ENCODE measurements around the gene CAMTA1.
"Not testable (repeated sequence)": the region's sequence is repeated elsewhere in the genome, so short reads cannot be mapped to it uniquely, and the experiment has no call there.

Gene CAMTA1

DNA sequence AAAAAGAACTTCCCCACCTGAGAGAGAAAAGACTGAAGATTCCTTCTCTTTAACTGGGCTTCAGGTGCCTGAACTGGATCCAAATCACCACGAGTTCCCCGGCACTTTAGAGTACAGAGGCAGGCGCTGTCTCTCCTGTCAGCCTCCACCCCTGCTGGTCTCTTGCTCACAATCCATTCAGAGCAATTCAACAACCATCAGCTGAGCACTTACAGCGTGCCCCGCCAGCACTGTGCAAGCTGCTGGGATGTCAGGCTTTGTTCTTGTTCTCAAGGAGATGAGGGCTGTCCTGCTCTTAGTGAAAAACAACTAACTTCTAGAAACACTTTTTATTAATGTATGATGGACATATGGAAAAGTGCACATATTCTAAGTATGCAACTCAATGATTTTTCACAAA, 917.1 kb downstream of the CAMTA1 start:
- no peak for DNase-seq (ENCODE audit: low spot score)

DNA sequence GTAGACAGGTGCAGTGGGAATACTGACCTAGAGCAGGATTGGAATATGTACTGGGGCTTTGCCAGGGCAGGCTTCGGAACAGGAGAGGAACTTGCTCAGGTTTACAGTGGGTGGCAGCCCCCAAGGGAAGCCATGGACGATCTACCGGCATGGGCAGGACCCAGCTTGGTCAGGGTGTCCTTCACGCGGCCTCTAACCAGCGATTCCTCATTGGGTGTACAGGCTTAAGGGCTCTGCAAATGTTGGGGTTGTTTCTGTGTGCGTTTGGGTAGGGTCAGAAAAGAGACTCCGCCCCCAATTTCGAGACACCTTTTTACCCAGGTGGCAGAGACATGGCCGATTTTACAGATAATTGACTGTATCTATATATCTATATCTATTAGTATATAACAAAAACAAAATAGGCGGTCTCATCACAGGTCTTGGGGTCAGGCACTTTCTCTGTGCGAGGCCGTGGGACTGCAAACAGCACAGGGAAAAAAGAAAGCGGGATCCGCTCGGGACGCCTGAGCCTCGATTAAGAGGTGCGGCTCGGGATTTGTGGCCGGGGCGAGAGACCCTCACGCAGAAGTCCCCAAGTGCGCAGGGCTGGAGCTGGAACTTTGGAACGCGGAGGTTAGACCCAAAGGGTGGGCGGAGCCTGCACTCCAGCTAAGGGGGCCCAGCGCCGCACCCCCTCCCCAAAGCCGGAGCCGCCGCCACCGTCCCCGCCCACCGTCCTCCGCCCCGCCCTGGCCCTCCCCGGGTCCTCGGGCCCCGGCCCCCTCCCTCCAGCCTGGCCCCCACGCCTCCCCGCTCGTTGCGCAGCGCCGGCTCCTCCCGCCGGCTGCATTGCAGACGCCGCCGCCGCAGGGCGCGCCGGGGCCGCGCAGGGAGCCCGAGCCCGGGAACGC, 918.3 kb downstream of the CAMTA1 start:
- DNase-seq (ENCODE audit: low spot score): no peak

DNA sequence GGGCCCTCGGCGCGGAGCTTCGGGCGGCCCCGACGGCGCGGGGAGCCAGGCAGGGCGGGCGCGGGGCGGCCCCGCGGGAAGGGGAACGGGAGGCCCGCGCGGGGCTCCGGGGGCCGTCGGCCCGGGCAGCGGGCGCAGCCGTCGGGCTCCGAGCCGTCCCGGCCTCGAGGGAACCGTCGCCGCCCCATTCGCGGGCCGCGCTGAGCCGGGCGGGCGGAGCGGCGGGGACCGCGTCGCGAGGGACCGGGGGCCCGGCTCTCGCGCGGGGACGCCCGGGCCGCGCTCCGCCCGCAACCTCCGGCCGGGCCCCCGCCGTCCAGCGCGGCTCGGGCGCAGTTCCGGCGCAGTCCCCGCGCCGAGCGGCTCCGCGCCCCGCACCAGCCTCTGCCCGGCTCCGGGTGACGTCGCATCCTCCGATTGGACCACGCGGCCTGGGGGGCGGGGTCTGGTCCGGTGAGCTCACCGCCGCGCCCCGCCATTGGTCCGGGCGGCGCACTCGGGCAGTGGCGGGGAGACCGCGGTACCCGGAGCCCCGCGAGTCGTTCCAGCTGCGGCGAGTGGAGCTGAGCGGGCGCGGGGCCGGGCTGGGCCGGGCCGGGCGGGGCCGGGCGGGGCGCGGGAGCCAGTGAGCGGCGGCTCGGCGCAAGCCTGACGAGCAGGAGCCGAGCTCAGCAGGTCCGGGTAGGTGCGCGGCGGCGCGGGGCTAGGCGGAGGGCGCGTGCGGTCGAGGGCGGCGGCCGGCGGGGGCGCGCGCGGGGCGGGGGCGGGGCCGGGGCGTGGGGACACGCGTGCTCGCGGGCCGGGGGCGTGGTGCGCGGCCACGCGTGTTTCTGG, 919.2 kb downstream of the CAMTA1 start:
- DNase-seq (ENCODE audit: low spot score): peak; percentile 88

DNA sequence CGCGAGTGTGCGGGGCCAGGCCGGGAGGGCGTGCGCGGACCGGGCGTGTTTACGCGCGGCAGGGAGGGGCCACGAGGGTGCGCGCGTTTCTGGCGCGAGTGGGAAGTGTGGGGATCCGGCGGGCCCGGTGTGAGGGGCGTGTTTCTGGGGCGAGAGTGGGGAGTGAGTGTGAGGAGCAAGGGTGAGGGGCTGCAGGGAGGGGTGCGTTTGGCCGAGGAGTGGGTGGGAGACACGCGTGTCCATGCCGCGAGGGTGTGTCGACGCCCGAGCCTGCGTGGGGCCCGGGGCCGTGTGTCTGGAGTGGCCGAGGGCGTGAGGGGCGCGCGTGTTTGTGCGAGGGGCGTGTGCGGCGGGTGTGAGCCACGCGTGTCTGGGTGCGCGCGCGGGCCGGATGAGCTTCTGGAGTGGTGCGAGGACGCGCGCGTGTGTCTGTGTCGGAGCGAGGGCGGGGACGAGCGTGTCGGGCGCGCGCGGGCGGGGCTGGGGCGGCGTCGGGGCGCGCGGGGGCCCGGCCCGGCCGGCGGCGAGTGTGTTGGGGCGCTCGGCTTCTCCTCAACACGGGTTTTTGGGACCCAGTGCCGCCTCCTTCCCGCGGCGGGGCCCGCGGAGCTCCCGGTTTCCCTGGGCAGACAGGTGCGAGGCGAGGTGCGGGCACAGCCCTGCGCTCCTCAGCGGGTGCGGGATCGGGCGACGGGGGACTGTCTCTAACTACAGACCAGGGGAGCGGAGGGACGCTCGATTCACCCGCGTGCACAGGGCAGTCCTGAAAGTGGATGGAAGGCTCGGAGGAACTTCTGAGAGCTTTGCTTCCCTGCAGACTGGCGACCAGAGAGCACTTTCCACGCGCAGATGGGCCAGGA, 920.0 kb downstream of the CAMTA1 start:
- peak; percentile 48 for DNase-seq (ENCODE audit: low spot score)

DNA sequence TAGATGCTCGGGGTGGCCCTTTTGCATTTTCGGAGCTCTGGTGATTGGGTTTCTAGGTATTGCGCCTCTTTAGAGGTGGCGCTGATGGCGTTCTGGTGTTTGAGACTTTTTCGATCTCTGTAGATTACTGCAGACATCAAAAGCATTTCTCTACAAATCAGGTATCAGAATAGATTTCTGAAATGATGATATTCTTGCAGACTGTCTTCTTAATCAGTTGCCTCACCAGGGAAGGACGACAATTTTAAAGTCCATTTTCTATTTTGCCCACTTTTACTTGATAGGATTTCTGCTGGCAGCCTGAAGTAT, 920.6 kb downstream of the CAMTA1 start:
- no peak for DNase-seq (ENCODE audit: low spot score)

DNA sequence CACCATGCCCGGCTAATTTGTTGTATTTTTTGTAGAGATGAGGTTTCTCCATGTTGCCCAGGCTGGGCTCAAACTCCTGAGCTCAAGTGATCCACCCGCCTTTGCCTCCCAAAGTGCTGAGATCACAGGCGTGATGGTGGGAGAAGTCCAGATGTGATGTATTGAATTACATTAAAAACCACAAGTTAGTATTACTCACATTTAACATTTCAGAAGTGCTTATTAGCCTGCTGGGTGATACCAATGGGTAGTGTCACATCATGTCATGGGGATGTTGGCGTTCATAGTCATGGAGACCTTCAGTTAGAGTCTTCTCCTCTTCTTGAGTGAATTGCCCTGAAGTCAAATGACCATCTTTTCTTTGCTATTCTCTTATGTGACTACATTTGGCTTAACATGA, 922.3 kb downstream of the CAMTA1 start:
- DNase-seq (ENCODE audit: low spot score): no peak

DNA sequence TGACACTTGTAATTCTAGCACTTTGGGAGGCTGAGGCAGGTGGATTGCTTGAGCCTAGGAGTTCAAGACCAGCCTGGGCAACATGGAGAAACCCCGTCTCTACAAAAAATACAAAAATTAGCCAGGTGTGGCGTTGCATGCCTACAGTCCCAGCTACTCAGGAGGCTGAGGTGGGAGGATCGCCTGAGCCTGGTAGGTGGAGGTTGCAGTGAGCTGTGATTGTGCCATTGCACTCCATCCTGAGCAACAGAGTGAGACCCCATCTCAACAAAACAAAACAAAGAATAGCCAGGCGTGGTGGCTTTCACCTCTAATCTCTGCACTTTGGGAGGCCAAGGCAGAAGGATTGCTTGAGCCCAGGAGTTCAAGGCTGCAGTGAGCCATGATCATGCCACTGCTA, 922.8 kb downstream of the CAMTA1 start:
- not testable (repeated sequence) for DNase-seq (ENCODE audit: low spot score)

DNA sequence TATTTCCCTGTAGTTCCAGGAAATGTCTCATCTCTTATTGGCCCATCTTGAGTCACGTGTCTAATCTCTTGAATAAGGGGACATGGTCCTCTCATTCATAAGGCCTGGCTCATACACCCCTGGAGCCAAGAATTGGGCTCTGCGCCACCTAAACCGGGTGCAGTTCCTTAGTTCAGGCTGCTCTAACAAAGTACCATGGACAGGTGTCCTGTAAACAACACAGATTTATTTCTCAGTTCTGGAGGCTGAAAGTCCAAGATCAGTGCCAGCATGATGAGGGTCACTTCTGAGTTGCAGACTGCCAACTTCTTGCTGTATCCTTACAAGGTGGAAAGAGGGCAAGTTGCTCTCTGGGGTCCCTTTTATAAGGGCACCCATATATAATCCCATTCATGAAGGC, 925.6 kb downstream of the CAMTA1 start:
- no peak for DNase-seq (ENCODE audit: low spot score)

DNA sequence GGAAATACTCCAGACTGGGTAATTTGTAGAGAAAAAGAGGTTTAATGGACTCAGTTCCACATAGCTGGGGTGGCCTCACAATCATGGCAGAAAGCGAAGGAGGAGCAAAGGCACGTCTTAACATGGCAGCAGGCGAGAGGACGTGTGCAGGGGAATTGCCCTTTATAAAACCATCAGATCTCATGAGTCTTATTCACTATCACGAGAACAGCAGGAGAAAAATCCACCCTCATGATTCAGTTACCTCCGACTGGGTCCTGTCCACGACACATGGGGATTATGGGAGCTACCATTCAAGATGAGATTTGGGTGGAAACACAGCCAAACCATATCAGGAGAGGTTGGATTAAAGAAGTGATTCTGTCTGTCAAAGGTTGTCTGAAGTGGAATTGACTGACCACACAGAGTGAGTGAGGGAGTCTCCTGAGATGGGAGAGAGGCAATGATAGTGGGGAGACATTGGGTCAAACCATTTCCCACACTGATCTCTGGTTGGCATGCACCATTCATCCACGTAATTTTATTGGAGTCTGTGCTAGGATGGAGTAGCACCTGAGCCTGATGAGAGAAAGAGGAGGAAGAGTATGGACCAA, 927.6 kb downstream of the CAMTA1 start:
- DNase-seq (ENCODE audit: low spot score): no peak

DNA sequence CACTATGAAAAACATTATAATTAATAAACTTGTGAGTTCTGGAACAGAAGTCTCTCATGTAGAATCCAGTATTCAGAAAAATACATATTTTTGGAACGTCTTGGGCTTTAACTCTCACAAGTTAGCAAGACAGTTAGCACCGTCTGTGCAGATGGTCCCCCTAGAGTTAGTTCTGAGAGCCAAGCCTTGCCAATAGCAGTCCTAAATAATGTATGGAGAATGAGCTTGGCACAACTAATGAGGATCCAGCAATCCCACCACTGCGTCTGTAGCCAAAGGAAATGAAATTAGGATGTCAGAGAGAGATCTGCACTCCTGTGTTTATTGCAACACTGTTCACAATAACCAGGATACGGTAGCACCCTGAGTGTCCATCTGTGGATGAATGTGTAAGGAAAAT, 931.3 kb downstream of the CAMTA1 start:
- no peak for DNase-seq (ENCODE audit: low spot score)

DNA sequence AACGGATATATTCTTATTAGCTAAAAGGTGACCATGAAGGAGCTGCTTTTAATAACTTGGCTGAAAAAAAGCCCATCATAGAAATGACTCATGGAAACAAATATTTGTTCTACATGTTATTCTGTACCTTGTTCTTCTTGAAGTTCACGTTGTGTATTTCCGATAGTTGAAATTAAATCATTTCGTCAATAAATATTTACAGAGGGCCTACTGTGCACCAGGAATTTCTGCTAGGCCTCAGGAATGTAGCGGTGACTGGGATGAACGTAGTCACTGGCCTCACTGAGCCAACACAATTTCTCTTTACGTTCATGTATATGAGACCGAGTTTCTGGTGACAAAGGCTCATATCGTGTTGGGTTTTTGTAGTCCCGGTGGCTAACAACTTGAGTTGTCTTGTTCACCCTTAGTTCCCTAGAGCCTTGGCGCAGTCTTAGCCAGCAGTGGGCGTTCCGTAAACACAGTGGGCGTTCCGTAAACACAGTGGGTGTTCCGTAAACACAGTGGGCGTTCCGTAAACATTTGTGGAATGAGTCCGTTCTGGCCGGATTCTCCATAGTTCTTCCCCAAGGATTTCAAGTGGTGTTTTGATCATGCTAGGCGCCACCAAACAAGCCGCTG, 932.6 kb downstream of the CAMTA1 start:
- DNase-seq (ENCODE audit: low spot score): no peak

DNA sequence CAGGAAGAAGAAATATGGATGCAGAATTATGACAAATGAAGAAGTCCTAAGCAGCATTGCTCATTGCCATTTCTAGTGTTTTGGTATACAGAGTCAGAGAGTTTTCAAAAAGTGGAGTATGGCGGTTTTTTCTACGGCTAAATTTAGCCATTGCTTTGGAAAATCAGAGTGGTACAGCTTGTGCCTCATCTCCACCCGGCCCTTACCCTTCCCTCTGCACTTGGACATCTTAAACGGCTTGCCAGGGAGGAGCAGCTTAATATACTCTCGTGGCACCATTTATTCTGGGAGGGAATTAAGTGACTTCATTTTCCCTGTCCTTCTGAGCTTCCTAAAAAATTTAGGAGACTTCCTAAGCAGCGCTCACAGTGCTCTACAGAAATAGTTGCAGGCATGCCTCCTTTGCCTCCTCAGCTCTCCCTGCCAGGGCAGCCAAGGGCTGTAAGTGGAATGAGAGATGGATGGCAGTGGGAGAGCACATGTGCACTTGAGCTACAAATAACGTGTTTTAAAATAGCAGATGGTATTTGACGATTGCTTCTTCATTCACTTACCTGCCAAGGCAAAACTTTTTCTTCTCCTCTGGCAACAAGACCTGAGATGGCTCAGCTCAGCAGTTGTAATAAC, 934.3 kb downstream of the CAMTA1 start:
- no peak for DNase-seq (ENCODE audit: low spot score)

DNA sequence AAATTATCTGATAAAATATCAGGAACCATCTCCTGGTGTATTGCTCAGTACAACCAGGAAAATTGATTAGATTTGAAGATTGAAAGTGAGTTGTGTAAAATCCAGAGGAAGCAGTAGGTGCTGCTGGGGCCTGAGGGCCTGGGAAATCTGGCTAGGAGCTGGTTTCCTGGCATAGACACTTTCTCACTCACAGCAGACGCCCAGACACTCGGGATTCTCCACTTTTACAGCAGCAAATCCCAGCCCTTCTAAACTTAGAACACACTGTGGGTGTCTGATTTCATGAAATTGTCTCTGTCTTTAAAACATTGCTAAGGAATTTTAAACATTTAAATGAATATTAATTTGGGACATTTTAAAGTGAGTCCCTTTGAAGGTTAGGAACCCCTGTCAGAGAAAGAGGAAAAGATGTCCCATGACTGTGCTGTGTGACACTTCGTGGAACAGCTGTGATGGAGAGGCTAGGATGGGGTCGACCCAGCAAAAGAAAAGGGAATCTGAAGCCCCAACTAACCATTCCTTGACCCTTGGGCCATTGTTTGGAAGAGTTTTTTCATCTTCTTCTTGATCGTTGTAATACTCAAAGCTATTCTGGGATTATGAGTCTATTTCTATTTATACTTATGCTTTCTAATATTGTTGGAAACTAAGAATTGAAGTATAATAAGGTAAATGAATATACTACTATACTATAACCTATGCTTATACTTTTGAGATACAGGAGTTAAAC, 936.9 kb downstream of the CAMTA1 start:
- DNase-seq (ENCODE audit: low spot score): no peak

DNA sequence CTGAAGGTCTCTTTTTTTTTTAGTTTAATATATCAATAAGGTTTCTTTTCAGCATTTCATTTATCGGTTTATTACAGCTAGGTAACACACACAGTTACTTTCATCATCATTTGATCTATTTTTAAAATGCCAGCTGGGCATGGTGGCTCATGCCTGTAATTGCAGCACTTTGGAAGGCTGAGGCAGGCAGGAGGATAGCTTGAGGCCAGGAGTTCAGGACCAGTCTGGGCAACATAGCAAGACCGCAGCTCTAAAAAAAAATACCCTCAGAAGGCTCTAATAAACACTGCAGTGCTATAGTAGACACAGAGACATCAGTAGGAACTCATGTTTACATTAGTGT, 937.4 kb downstream of the CAMTA1 start:
- no peak for DNase-seq (ENCODE audit: low spot score)

DNA sequence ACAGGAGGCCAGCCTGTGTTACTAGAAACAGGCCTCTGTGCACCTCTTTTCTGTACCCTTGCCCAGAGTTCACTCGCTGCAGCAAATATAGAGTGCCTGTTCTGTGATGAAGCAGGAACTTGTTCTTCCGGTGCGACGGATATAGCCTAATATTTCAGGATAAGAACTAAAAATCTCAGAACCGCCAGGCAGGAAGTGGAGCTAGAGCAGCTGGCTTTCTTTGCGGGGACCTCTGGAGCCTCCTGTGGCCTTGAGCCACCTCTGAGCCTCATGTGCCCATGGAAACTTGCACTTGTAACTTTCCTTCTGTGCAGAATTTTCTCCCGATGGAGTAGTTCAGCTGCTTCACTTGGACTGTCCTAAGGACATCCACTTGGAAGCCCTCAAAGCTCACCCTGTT, 941.4 kb downstream of the CAMTA1 start:
- DNase-seq (ENCODE audit: low spot score): no peak

DNA sequence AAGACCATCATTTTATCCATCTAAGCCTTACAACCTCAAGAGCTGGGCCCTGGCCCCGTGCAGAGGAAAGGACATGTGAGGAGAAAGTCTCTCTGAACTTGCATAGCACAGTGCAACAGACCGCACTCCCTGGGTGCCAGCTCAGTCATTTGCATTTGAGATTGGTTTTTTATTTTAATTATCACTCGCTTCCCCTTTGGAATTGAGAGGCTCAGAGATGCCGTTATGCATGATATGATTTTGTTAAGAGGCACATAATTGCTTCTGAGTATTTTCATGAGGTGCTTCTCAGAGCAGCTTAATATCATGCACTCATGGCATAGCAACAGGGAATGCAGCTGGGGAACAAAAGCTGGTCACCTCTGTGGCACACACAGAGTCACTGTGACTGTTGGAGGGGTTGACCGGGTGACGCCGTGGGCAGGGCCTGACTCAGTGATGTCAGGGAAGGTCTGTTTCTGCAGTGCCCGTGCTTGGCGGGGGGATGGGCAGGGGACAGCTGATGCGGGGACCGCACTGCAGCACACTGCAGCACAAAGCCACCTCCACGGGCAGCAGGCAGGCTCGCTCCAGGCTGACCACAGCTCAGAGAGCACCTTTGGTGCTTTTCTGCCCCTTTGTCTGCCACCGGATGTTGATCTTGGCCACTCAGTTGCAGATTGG, 942.7 kb downstream of the CAMTA1 start:
- DNase-seq (ENCODE audit: low spot score): no peak

DNA sequence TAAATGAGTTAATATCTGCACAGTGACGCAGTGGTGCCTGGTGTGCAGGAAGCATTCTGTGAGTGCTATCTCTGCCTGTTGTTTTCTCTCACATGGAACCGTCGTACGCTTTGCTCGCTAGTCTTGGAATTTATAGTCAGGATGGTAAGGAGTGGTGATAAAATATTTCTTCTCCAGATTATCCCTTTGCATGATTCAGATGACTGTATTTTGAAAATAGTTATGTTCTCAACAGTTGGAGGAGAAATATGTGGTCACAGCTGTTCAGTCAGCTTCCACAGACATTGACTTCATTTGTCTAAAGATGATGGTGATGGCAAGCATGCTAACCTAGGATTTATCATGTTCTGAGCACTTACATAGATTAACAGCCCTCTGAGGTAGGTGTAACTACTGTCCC, 944.5 kb downstream of the CAMTA1 start:
- no peak for DNase-seq (ENCODE audit: low spot score)

DNA sequence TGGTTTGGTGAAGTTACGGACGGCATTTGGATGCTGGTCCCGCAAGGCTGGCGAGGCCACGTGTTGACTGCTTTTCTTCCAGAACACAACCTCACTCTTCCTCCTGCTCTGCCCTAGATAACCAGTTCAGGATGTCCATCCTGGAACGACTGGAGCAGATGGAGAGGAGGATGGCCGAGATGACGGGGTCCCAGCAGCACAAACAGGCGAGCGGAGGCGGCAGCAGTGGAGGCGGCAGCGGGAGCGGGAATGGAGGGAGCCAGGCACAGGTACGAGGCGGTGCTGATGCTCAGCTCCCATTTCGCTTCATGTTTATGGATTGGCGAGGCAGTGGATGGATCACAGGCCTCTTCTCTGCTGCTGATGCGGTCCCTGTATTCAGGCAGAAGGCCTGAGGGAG, 947.1 kb downstream of the CAMTA1 start:
- no peak for DNase-seq (ENCODE audit: low spot score)

DNA sequence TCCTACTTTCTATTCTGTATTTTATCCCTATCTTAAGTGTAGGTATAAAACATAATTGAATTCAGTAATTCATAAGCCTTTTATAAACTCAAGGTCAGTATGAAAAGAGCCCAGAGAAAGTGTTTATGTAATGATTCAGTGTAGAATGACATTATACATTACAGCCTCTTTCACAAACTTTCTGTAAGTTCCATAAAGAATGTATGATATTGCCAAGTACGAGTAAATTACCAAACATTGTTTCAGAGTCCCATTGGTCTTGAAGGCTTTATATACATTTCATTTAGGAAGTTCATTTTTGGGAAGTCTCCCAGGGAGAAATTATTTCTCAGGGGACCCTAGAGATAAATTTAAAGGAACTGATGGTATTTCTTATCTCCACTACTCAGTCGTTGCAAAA, 948.0 kb downstream of the CAMTA1 start:
- DNase-seq (ENCODE audit: low spot score): no peak

DNA sequence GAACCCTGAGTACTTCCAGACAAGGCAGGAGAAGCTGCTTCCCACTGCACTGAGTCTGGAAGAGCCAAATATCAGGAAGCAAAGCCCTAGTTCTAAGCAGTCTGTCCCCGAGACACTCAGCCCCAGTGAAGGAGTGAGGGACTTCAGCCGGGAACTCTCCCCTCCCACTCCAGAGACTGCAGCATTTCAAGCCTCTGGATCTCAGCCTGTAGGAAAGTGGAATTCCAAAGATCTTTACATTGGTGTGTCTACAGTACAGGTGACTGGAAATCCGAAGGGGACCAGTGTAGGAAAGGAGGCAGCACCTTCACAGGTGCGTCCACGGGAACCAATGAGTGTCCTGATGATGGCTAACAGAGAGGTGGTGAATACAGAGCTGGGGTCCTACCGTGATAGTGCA, 952.8 kb downstream of the CAMTA1 start:
- no peak for DNase-seq (ENCODE audit: low spot score)

Data from CD4-positive, alpha-beta T cell treated with Interleukin-6 at 100 ng/mL for 8 hours (primary cell).